Measurements from ENCODE around the gene SMARCD1. TPM values are rescaled to one million over a fixed set of nuclear protein-coding genes. Genes with fewer than 3 reads are reported as not detected.

SMARCD1 gene
- total RNA-seq, 2 experiments from 2014 or later = 62.3 to 88.6 TPM

DNA sequence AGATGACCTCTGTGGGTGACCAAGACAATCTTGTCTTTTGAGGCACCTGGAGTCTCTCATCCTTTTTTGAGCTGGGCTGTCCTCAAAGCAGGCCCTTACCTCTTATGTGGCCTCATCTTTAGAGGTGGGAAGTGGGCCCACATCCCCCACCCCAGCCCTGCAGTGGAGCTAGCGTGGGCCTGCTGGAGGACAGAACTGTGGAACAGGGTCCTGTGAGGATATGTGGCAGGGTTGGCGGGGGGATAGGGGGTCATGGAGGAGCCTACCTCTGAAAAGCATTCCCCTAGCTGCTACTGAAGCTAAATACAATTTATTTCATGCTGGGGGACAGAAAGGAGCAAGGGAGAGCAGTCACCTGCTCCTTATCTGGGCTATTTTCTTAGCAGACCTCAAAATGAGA is 18.2 kb downstream of the SMARCD1 start:
- no peak for DNase-seq
- peaks cover 23% of the 10 kb centered on the region for H3K36me3 Mint-ChIP-seq (ENCODE audit: low read depth)
- H3K27me3 Mint-ChIP-seq = no peaks in the 10 kb centered on the region
- H3K4me1 Mint-ChIP-seq = no peaks in the 10 kb centered on the region
- H3K27ac Mint-ChIP-seq = no peak overlapping the region
- ChIA-PET POLR2A (no interaction called here), CTCF (interaction anchor here (0.9 to 9.2 kb wide), 5 partner anchors 7 to 44 kb away, joined by 3 to 86 read pairs (median 4); partner anchors contain the start of genes COX14 and SMARCD1)
- no peak overlapping the region for H3K4me3 Mint-ChIP-seq
- no peaks in the 10 kb centered on the region for H3K9me3 Mint-ChIP-seq

DNA sequence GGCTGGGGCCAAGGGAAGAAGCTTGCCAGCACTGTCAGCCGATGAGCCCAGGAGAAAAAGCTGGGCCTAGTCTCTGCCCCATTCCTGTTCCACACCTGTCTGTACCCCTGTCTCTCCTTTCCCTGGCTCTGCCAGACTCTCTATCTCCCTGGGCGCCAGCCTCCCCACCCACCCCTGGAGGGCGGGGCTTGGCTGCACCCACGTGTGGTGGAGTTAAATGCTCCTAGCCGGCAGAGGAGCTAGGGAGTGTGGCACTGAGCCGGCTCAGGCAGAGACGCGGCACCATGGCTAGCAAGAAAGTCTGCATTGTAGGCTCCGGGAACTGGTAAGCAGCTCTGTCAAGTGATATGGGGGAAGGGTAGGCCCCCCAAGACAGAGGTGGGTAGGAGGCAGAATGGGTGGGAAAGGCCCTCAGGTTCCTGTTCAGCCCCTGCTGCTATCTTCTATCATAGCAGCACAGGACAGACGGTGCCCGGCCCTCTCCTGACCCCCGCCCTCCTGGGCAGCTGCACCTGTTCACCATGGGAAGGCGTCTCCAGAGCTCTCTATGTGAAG is 18.7 kb downstream of the SMARCD1 start, which contains the start of gene GPD1:
Gene GPD1, plus strand, starts transcription at position 242 of the 555 bp plus-strand sequence. Its CDS starts 43 bp downstream, at position 285.
- H3K4me3 Mint-ChIP-seq = no peak within 1 kb of the TSS
- no peaks in the 10 kb centered on the region for H3K9me3 Mint-ChIP-seq
- H3K27me3 Mint-ChIP-seq = no peaks in the 10 kb centered on the region
- H3K36me3 Mint-ChIP-seq (ENCODE audit: low read depth) = peaks cover 21% of the 10 kb centered on the region
- ChIA-PET CTCF (interaction anchor here (0.9 to 9.2 kb wide), 7 partner anchors 6 to 44 kb away, joined by 3 to 86 read pairs (median 4); partner anchors contain the start of genes COX14 and SMARCD1), POLR2A (no interaction called here)
- peaks cover 1% of the 10 kb centered on the region for H3K4me1 Mint-ChIP-seq
- DNase-seq = no peak
- no peak within 1 kb of the TSS for H3K27ac Mint-ChIP-seq

DNA sequence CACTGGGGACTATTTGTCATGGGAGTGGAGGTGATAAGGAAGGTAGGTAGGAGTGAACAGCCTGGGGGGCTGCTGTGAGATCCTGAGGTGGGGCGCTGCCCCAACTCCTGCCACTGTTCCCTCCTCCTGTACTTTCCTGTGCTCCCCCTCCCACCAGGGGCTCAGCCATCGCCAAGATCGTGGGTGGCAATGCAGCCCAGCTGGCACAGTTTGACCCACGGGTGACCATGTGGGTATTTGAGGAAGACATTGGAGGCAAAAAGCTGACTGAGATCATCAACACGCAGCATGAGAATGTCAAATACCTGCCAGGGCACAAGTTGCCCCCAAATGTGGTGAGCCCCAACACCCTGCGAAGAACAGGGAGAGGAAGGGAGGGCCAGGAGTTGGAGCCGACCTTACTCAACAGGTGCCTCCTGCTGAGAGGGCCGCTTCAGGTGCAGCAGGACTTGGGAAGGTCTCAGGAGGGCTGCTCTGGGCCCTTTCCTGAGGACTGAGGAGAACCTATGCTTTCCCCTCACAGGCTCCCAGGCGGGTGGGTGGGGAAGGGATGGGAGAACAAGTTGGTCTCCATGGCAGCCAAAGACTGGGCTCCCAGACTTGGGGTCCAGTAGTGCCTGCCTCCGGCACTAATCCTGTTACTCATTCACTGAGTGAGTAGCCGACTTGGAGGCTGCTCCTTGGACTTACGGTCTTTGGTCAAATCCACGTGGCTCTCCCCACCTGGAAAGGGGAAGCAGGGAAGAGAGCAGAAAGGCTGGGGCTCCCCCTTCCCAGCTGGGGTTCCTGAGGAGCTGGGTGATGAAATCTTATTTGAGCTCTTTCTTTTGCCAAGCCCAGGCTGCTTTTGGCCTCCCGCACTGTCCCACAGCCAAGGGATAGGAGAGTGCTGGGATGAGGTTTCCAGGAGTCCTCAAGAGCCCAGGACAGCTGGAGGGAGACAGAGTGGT is 19.6 kb downstream of the SMARCD1 start:
- Mint-ChIP-seq H3K27me3 (no peaks in the 10 kb centered on the region), H3K4me1 (peaks cover 1% of the 10 kb centered on the region), H3K4me3 (no peak overlapping the region), H3K27ac (no peak overlapping the region), H3K9me3 (no peaks in the 10 kb centered on the region), H3K36me3 (ENCODE audit: low read depth) (peaks cover 13% of the 10 kb centered on the region)
- CTCF ChIA-PET = interaction anchor here (0.5 to 9.2 kb wide), 5 partner anchors 5 to 306 kb away, joined by 3 to 86 read pairs (median 4); partner anchors contain the start of genes COX14 and SMARCD1
- POLR2A ChIA-PET = no interaction called here
- no peak for DNase-seq

GRCh38 chr12:50105913-50106450 is 20.8 kb downstream of the SMARCD1 start:
- Mint-ChIP-seq H3K36me3 (ENCODE audit: low read depth) (peaks cover 3% of the 10 kb centered on the region), H3K27ac (no peak overlapping the region), H3K9me3 (no peaks in the 10 kb centered on the region), H3K4me3 (no peak overlapping the region), H3K4me1 (peaks cover 9% of the 10 kb centered on the region), H3K27me3 (no peaks in the 10 kb centered on the region)
- POLR2A ChIA-PET = no interaction called here
- CTCF ChIA-PET = no interaction called here
- no peak for DNase-seq

DNA sequence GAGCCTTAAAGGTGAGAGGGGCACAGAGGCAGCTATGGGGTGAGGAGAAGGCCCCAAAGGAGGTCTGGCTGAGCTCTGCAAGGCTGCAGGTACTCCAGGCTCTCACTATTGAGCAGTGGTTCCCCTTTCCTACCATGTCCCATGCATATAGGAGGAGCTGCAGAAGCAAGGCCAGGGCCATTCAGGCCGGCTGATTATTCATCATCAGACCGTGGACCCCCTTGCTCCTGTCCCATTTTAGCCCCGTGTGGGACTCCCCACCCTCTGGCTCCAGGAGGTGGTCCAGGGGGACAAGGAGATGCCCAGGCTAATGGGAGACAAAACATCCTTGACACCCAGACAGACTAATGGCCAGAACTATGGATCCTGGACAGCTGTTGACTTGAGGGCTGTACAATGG is 21.8 kb downstream of the SMARCD1 start:
- Mint-ChIP-seq H3K27ac (no peak overlapping the region), H3K27me3 (no peaks in the 10 kb centered on the region), H3K4me3 (no peak overlapping the region), H3K36me3 (ENCODE audit: low read depth) (peaks cover 1% of the 10 kb centered on the region), H3K4me1 (peaks cover 14% of the 10 kb centered on the region), H3K9me3 (no peaks in the 10 kb centered on the region)
- DNase-seq = no peak
- POLR2A ChIA-PET = no interaction called here
- CTCF ChIA-PET = interaction anchor here (1.0 to 5.8 kb wide), 2 partner anchors 7 to 60 kb away, joined by 3 to 86 read pairs; partner anchors contain the start of genes CERS5 and GPD1

GRCh38 chr12:50107416-50108268 is 22.5 kb downstream of the SMARCD1 start:
- H3K27ac Mint-ChIP-seq = no peak overlapping the region
- POLR2A ChIA-PET = no interaction called here

GRCh38 chr12:50109319-50109718 is 24.2 kb downstream of the SMARCD1 start:
- no peak for DNase-seq
- Mint-ChIP-seq H3K27ac (no peak overlapping the region), H3K36me3 (ENCODE audit: low read depth) (peaks cover 3% of the 10 kb centered on the region), H3K4me1 (peaks cover 19% of the 10 kb centered on the region), H3K9me3 (no peaks in the 10 kb centered on the region), H3K4me3 (no peak overlapping the region), H3K27me3 (no peaks in the 10 kb centered on the region)
- ChIA-PET CTCF (interaction anchor here (1.1 to 6.6 kb wide), 7 partner anchors 10 to 145 kb away, joined by 3 to 86 read pairs (median 50); partner anchors contain the start of genes GPD1 and SMARCD1), POLR2A (no interaction called here)

More at GRCh38 chr12:50107416-50108268, 22.5 kb downstream of the SMARCD1 start:
- peaks cover under 1% of the 10 kb centered on the region for H3K36me3 Mint-ChIP-seq (ENCODE audit: low read depth)
- peaks cover 14% of the 10 kb centered on the region for H3K4me1 Mint-ChIP-seq
- DNase-seq = no peak
- H3K27me3 Mint-ChIP-seq = no peaks in the 10 kb centered on the region
- no peak overlapping the region for H3K4me3 Mint-ChIP-seq
- CTCF ChIA-PET = interaction anchor here (0.8 to 6.6 kb wide), 7 partner anchors 8 to 60 kb away, joined by 3 to 86 read pairs (median 4); partner anchors contain the start of genes CERS5, GPD1 and SMARCD1
- no peaks in the 10 kb centered on the region for H3K9me3 Mint-ChIP-seq

GRCh38 chr12:50110127-50110761 is 25.1 kb downstream of the SMARCD1 start:
- Mint-ChIP-seq H3K4me1 (peaks cover 21% of the 10 kb centered on the region), H3K27me3 (no peaks in the 10 kb centered on the region), H3K36me3 (ENCODE audit: low read depth) (peaks cover 5% of the 10 kb centered on the region), H3K27ac (peak overlapping the region; percentile 76), H3K4me3 (peak overlapping the region; percentile 59), H3K9me3 (no peaks in the 10 kb centered on the region)
- no peak for DNase-seq
- ChIA-PET POLR2A (no interaction called here), CTCF (interaction anchor here (0.8 to 6.6 kb wide), 27 partner anchors 11 to 246 kb away, joined by 3 to 86 read pairs (median 7); partner anchors contain the start of genes ASIC1, CERS5, GPD1 and LIMA1)

GRCh38 chr12:50110762-50111351 is 25.7 kb downstream of the SMARCD1 start:
- CTCF ChIA-PET = interaction anchor here (0.6 to 6.6 kb wide), 45 partner anchors 11 to 342 kb away, joined by 3 to 86 read pairs (median 5); partner anchors contain the start of genes ASIC1, CERS5, GPD1 and LIMA1
- DNase-seq = no peak
- POLR2A ChIA-PET = interaction anchor here (0.6 kb wide), 1 partner anchor 24 kb away, joined by 3 read pairs; no protein-coding TSS in a partner anchor
- Mint-ChIP-seq H3K9me3 (no peaks in the 10 kb centered on the region), H3K4me3 (peak overlapping the region; percentile 89), H3K27me3 (no peaks in the 10 kb centered on the region), H3K36me3 (ENCODE audit: low read depth) (peaks cover 10% of the 10 kb centered on the region), H3K4me1 (peaks cover 27% of the 10 kb centered on the region), H3K27ac (peak overlapping the region; percentile 97)

DNA sequence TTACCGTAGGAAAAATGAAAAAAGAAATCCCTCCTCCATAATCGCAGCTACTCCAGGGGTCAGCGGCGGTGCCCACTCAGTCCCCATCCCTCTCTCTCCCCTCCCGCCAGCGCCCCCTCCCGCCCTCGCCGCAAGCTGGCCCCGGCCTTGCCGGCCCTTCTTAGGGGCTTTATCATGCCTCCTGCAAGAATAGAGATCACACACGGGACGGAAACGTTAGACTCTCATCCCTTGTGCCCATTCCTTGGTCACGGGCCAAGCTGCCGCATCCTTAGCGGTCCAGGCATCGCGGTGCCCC is 26.2 kb downstream of the SMARCD1 start:
- Mint-ChIP-seq H3K4me3 (peak overlapping the region; percentile 89), H3K27me3 (no peaks in the 10 kb centered on the region), H3K9me3 (no peaks in the 10 kb centered on the region), H3K27ac (peak overlapping the region; percentile 97), H3K4me1 (peaks cover 30% of the 10 kb centered on the region), H3K36me3 (ENCODE audit: low read depth) (peaks cover 11% of the 10 kb centered on the region)
- POLR2A ChIA-PET = interaction anchor here (0.6 to 0.9 kb wide), 2 partner anchors 24 to 26 kb away, joined by 3 read pairs; partner anchors contain the start of gene SMARCD1
- DNase-seq = no peak
- CTCF ChIA-PET = interaction anchor here (0.6 to 6.6 kb wide), 55 partner anchors 12 to 341 kb away, joined by 3 to 86 read pairs (median 5); partner anchors contain the start of genes ASIC1, BCDIN3D, CERS5 and GPD1

Measured in activated CD4-positive, alpha-beta T cell treated with anti-CD3 and anti-CD28 coated beads, Interleukin-2, amount 10 ng/mL, durations not matched to agents 7 days and 5 days (primary cell).